GM12878 (cell line): ENCODE data around the gene SBNO2. TPM values are rescaled to one million over a fixed set of nuclear protein-coding genes. Genes with fewer than 3 reads are reported as not detected.

ENCODE experiments used
- ATAC-seq: fragments of 200-7000 bp; cut with Tn5 transposase; 3 replicates; pipeline ENCODE4 v1.9.1; 2020; ENCODE audit warnings: mild to moderate bottlenecking, moderate library complexity
- BruUV-seq: library from RNA; stranded (reverse); fragments of 400-500 nt; replicated peaks from 2 replicates; lab custom pipeline; 2021; lab: Mats Ljungman, UMichigan
- CTCF ChIA-PET: fragments of 300-600 bp; sonication (Branson Sonifier 250); formaldehyde crosslinking; extraction: SDS; loops from one replicate; lab custom pipeline; 2021; ENCODE audit warnings: inconsistent platforms; lab: Yijun Ruan, JAX
- POLR2A ChIA-PET: fragments of 350-600 bp; formaldehyde crosslinking; extraction: SDS; loops from one replicate; lab custom pipeline; 2021; ENCODE audit warnings: inconsistent platforms; lab: Charles Lee
- RAD21 ChIA-PET: fragments of 300-600 bp; sonication (Branson Sonifier 250); formaldehyde crosslinking; loops from one replicate; lab custom pipeline; 2023; ENCODE audit warnings: antibody characterized with exemption; ENCODE audit not compliant: unreplicated experiment; lab: Charles Lee
- SMC1A ChIA-PET: fragments of 300-600 bp; sonication (Branson Sonifier 250); formaldehyde crosslinking; loops from one replicate; lab custom pipeline; 2023; ENCODE audit not compliant: unreplicated experiment, uncharacterized antibody; lab: Charles Lee
- DNase-seq: peaks from one replicate; pipeline ENCODE4 v3.0.0-alpha.2; 2011; ENCODE audit warnings: low read depth, low spot score
- FAIRE-seq: peaks from 3 replicates; lab custom pipeline; 2011; peaks lifted over from hg19 to GRCh38; lab: Jason Lieb, UNC
- H2AFZ ChIP-seq: 2 replicates; pipeline ENCODE4 v1.6.0; 2011; ENCODE audit warnings: low read depth, low read length, control low read depth; ENCODE audit not compliant: control insufficient read depth
- H3K27ac ChIP-seq: 2 replicates; pipeline ENCODE4 v1.5.1; 2011; ENCODE audit warnings: control low read depth; ENCODE audit not compliant: control insufficient read depth, insufficient read depth
- H3K27me3 ChIP-seq, 2 experiments: replicated peaks in 1 of 2; 2 replicates each; pipeline versions ENCODE4 v1.6.0 to v1.6.1; 2011; ENCODE audit warnings: low read length in 1 of 2; ENCODE audit not compliant: control insufficient read depth in 2 of 2, insufficient read depth in 2 of 2
- H3K36me3 ChIP-seq, 2 experiments: 2 replicates each; pipeline ENCODE4 v1.5.1; 2011; ENCODE audit warnings: low read length in 1 of 2; ENCODE audit not compliant: control insufficient read depth in 2 of 2, insufficient read depth in 2 of 2
- H3K4me1 ChIP-seq: 2 replicates; pipeline ENCODE4 v1.6.1; 2011; ENCODE audit warnings: mild to moderate bottlenecking, low read length, moderate library complexity, mixed read lengths; ENCODE audit not compliant: control insufficient read depth, insufficient read depth
- H3K4me2 ChIP-seq: 2 replicates; pipeline ENCODE4 v1.6.0; 2011; ENCODE audit warnings: control low read depth; ENCODE audit not compliant: control insufficient read depth, insufficient read depth
- H3K4me3 ChIP-seq: fragments of 200-600 bp; sonication (generic); 2 replicates; pipeline ENCODE4 v1.5.1; 2016
- H3K79me2 ChIP-seq: 2 replicates; pipeline ENCODE4 v1.6.0; 2011; ENCODE audit warnings: low read length; ENCODE audit not compliant: control insufficient read depth, insufficient read depth
- H3K9ac ChIP-seq: 2 replicates; pipeline ENCODE4 v1.8.0; 2011; ENCODE audit warnings: low read length, control low read depth, mixed read lengths; ENCODE audit not compliant: control insufficient read depth, insufficient read depth
- H3K9me3 ChIP-seq: replicated peaks from 3 replicates; pipeline ENCODE4 v1.5.1; 2011; ENCODE audit warnings: mild to moderate bottlenecking, low read length; ENCODE audit not compliant: control insufficient read depth, insufficient read depth
- H4K20me1 ChIP-seq: 2 replicates; pipeline ENCODE4 v1.6.0; 2011; ENCODE audit not compliant: control insufficient read depth, insufficient read depth
- BCLAF1 ChIP-seq: fragments of 450-650 bp; IDR thresholded peaks from 2 replicates; pipeline ENCODE4 v1.6.1; 2017; ENCODE audit warnings: antibody characterized with exemption, mild to moderate bottlenecking, moderate library complexity
- ETV6 ChIP-seq, 2 experiments: fragments of 450-650 bp in 1 of 2; IDR thresholded peaks in 1 of 2; conservative IDR thresholded peaks in 1 of 2; 2 replicates each; pipeline ENCODE4 v1.6.1; 2014; ENCODE audit warnings: antibody characterized with exemption in 1 of 2, borderline replicate concordance in 1 of 2, low read depth in 1 of 2, mild to moderate bottlenecking in 1 of 2, moderate library complexity in 1 of 2
- EZH2 ChIP-seq: IDR thresholded peaks from 2 replicates; pipeline ENCODE4 v1.6.1; 2012; ENCODE audit warnings: low read depth, mild to moderate bottlenecking, control low read depth, inconsistent platforms, low read length, borderline replicate concordance; ENCODE audit not compliant: control insufficient read depth
- FOXK2 ChIP-seq: fragments of 450-650 bp; IDR thresholded peaks from 2 replicates; pipeline ENCODE4 v1.6.1; 2017; ENCODE audit warnings: mild to moderate bottlenecking, moderate library complexity
- HCFC1 ChIP-seq: fragments of 150-350 bp; IDR thresholded peaks from 2 replicates; pipeline ENCODE4 v1.6.1; 2014; ENCODE audit warnings: low read length
- HSF1 ChIP-seq: fragments of 150-350 bp; IDR thresholded peaks from 2 replicates; pipeline ENCODE4 v1.6.1; 2014; ENCODE audit warnings: mild to moderate bottlenecking, low read depth, low read length
- JUND ChIP-seq: IDR thresholded peaks from 2 replicates; pipeline ENCODE4 v1.6.1; 2012; ENCODE audit warnings: low read depth, mild to moderate bottlenecking, low read length, improper control_type of control experiment, moderate library complexity
- MXI1 ChIP-seq: fragments of 150-350 bp; IDR thresholded peaks from 2 replicates; pipeline ENCODE4 v1.6.1; 2011; ENCODE audit warnings: low read depth, mild to moderate bottlenecking, inconsistent platforms, low read length, improper control_type of control experiment
- PAX5 ChIP-seq: IDR thresholded peaks from 2 replicates; pipeline ENCODE4 v1.6.1; 2011; ENCODE audit warnings: low read depth, low read length, borderline replicate concordance
- RAD21 ChIP-seq: IDR thresholded peaks from 2 replicates; pipeline ENCODE4 v1.6.1; 2011; ENCODE audit warnings: mild to moderate bottlenecking, low read depth, low read length, moderate library complexity; ENCODE audit not compliant: insufficient read depth
- SRF ChIP-seq, 2 experiments: IDR thresholded peaks; 2 replicates each; pipeline ENCODE4 v1.6.1; 2011; ENCODE audit warnings: low read depth in 2 of 2, low read length in 2 of 2, mild to moderate bottlenecking in 1 of 2, moderate library complexity in 1 of 2
- STAT3 ChIP-seq: IDR thresholded peaks from 2 replicates; pipeline ENCODE4 v1.6.1; 2011; ENCODE audit warnings: low read depth, low read length, improper control_type of control experiment
- TCF7 ChIP-seq: IDR thresholded peaks from 2 replicates; pipeline ENCODE4 v1.6.1; 2014; ENCODE audit warnings: antibody characterized with exemption, borderline replicate concordance
- ZBTB40 ChIP-seq: fragments of 450-650 bp; IDR thresholded peaks from 2 replicates; pipeline ENCODE4 v1.6.1; 2016; ENCODE audit warnings: mild to moderate bottlenecking, moderate library complexity, borderline replicate concordance
- WGBS: methylation state at CpG from one replicate; pipeline ENCODE4 v1.1.6; 2016; ENCODE audit warnings: low lambda C conversion rate; ENCODE audit not compliant: insufficient replicate concordance, insufficient coverage; ENCODE audit errors: missing lambda C conversion rate; 5-methylcytosine and 5-hydroxymethylcytosine counted together
- in situ Hi-C: fragments of 300-500 bp; cut with MboI; formaldehyde crosslinking; loops from 9 replicates; pipeline ENCODE4 v1.14.3; 2018; ENCODE audit warnings: mixed read lengths
- intact Hi-C: fragments of 100-400 bp; cut with micrococcal nuclease; formaldehyde crosslinking; loops from one replicate; pipeline ENCODE4 v1.14.2; 2022; ENCODE audit not compliant: unreplicated experiment
- polyA plus RNA-seq, 11 experiments: library from polyadenylated mRNA; depleted of rRNA in 4 of 11; unstranded in 6 of 11; stranded (reverse) in 5 of 11; fragments of >200 nt; fragmentation: Nextera tagmentation in 4 of 11; fragmentation: Illumina TruSeq in 1 of 11; extraction: Ambion mirVana in 4 of 11; extraction: Trizol in 1 of 11; gene quantifications; 1 replicate in 1 of 11; 2 replicates in 10 of 11; pipeline versions ENCODE4 v1.2.1 to v1.2.3, GENCODE V29; 2011 to 2016; ENCODE audit warnings: inconsistent platforms in 2 of 11, missing spikeins in 2 of 11, low read depth in 1 of 11
- total RNA-seq, 4 experiments: library from RNA; depleted of rRNA in 3 of 4; stranded (reverse); fragments of >200 nt in 3 of 4; fragmentation: Illumina TruSeq in 1 of 4; extraction: Trizol in 1 of 4; gene quantifications; 2 replicates each; pipeline versions ENCODE4 v1.2.1 to v1.2.3, GENCODE V29; 2013 to 2021

Gene SBNO2
- total and polyA plus RNA-seq, 10 of the 15 experiments (the other 5 are each of a cell fraction or from before 2014, with no cell fraction given), result 0.08 to 44.6 (median 5.4) TPM

- Histone ChIP-seq H3K4me1 (no peaks in the 10 kb centered on the region), H3K9ac (no peak overlapping the region), H3K79me2 (no peaks in the 10 kb centered on the region), H3K4me2 (no peak overlapping the region), H3K27me3 (no peaks in the 10 kb centered on the region), H3K27ac (no peak overlapping the region), H2AFZ (no peak overlapping the region), H4K20me1 (no peaks in the 10 kb centered on the region), H3K4me3 (no peak overlapping the region), H3K9me3 (no peaks in the 10 kb centered on the region), H3K36me3 (peaks cover 0 to 44% of the 10 kb centered on the region in 2 experiments)
- no peak for ATAC-seq
- ChIA-PET RAD21 (no interaction called here), CTCF (no interaction called here), SMC1A (no interaction called here), POLR2A (no interaction called here)
- FAIRE-seq, result no peak
- WGBS, result 97% methylated on average over 45 of the region's 50 CpGs
- no TSS peak for BruUV-seq
- intact Hi-C loops (no loop called here), in situ Hi-C loops (no loop called here)
- no peak for DNase-seq
- TF ChIP-seq TCF7 (no peak), MXI1 (no peak), HCFC1 (no peak), RAD21 (no peak), ZBTB40 (no peak), JUND (no peak), FOXK2 (no peak), BCLAF1 (no peak), HSF1 (no peak), PAX5 (no peak), ETV6 (conservative IDR thresholded peaks at IDR 0.05 in 1 of 2, IDR thresholded peaks at IDR 0.05 in 1 of 2; ENCODE audit: borderline replicate concordance in 1 of 2, low read depth in 1 of 2) (no peak), STAT3 (no peak), SRF (IDR thresholded peaks at IDR 0.05; ENCODE audit: low read depth in 2 of 2, low read length in 2 of 2) (no peak), EZH2 (no peak)
These were observed 54.4 kb downstream of the SBNO2 start for GRCh38 chr19:1119475-1120217.
